ENCODE results near the gene RAB34.
A peak's percentile ranks its signal among the peaks of the same experiment; 100 is the strongest.

RAB34 gene

DNA sequence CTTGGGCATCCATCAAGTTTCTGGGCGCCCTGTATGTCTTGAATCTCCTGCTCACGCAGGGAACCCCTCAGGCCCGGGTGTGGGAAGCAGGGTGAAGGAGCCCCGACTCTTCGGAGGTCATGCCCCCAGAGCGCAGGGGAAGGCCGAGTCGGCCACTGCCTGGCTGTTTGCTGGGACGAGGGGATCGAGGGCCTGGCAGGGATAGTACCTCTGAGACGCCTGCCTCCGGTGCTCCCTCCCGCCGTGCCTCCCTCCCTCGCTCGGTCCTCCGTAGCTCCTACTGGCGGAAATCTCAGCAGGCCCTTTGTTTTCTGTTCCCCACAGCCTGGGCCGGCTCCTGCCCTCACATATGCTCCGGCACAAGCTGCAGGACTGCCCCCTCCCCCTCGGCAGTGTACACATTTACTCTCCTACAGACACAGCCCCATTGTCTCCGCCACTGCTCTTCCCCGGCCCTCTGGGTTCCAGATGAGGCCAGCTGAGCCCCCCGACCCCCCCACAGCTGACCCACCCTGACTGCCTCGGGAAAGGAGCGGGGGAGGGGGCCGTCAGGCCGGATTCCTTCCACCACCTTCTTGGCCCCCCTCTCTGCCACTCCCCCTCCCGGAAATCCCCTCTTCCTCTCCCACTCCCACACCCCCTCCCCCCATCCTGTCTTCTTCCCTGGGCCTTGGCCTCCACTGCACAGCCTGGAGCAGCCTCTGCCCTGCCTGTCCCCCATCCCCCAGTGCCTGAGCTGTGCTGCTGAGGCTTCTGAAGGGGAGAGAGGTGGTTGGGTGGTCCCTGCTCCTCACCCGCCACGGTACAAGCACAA is 27.5 kb upstream of the RAB34 start (continued):
- TF ChIP-seq MYNN (tag by site-specific recombination; IDR thresholded peaks at IDR 0.05; ENCODE audit: borderline replicate concordance) (no peak), EGR2 (tag by site-specific recombination; IDR thresholded peaks at IDR 0.05; ENCODE audit: low read depth) (peak; percentile 60)

GRCh38 chr17:28744104-28744971 is 26.7 kb upstream of the RAB34 start:
- peaks cover 3 to 59% of the 10 kb centered on the region in 2 experiments; a peak in 2 of 3 replicates for H3K36me3 ChIP-seq (ENCODE audit: control insufficient read depth in 2 of 2, insufficient read depth in 1 of 2, low read length in 2 of 2)
- ChIA-PET POLR2A (interaction anchor here (0.6 to 14.1 kb wide), 16 partner anchors 9 to 207 kb away, joined by 3 to 448 read pairs (median 4); partner anchors contain the start of genes FAM222B, NEK8, PHF12 and RPL23A), CTCF (interaction anchor here (0.6 to 16.7 kb wide), 5 partner anchors 19 to 174 kb away, joined by 3 to 445 read pairs (median 6); partner anchors contain the start of genes NEK8, RPL23A and TLCD1)
- H3K9me3 ChIP-seq (ENCODE audit: control insufficient read depth, insufficient read depth, low read depth, low read length), result no peaks in the 10 kb centered on the region
- H3K27ac ChIP-seq (ENCODE audit: extremely low read depth, low read depth, low read length), result peak overlapping the region; percentile 94
- H3K4me1 ChIP-seq (ENCODE audit: control insufficient read depth, insufficient read depth, low read length), result peaks cover 11% of the 10 kb centered on the region; the same call in 1 of the 2 replicates
- peak overlapping the region; percentile 69 for H3K4me3 ChIP-seq (ENCODE audit: low read depth, low read length)
- TF ChIP-seq ZNF549 (tag by site-specific recombination; IDR thresholded peaks at IDR 0.05), result no peak
- TF ChIP-seq ZNF449 (tag by site-specific recombination; IDR thresholded peaks at IDR 0.05), result peak; percentile 79
- no peak for TF ChIP-seq ZBTB17 (tag by site-specific recombination; IDR thresholded peaks at IDR 0.05)
- no peak for TF ChIP-seq ZNF350 (tag by site-specific recombination; IDR thresholded peaks at IDR 0.05)
- no peak for TF ChIP-seq ZNF792 (tag by site-specific recombination; IDR thresholded peaks at IDR 0.05)
- TF ChIP-seq GLIS2 (tag by site-specific recombination; IDR thresholded peaks at IDR 0.05), result peak; percentile 86
- no peak for TF ChIP-seq ZNF473 (tag by site-specific recombination; IDR thresholded peaks at IDR 0.05)
- no peak for TF ChIP-seq ZNF555 (tag by site-specific recombination; conservative IDR thresholded peaks at IDR 0.05)
- TF ChIP-seq ZNF416 (tag by site-specific recombination; IDR thresholded peaks at IDR 0.05), result no peak
- peak; percentile 75 for TF ChIP-seq ZNF335 (tag by site-specific recombination; conservative IDR thresholded peaks at IDR 0.05)
- TF ChIP-seq ZNF239 (tag by site-specific recombination; IDR thresholded peaks at IDR 0.05), result no peak
- TF ChIP-seq ZEB2 (tag by site-specific recombination; IDR thresholded peaks at IDR 0.05), result peak; percentile 65; the same call in 1 of the 2 replicates
- TF ChIP-seq, protein P1, sequence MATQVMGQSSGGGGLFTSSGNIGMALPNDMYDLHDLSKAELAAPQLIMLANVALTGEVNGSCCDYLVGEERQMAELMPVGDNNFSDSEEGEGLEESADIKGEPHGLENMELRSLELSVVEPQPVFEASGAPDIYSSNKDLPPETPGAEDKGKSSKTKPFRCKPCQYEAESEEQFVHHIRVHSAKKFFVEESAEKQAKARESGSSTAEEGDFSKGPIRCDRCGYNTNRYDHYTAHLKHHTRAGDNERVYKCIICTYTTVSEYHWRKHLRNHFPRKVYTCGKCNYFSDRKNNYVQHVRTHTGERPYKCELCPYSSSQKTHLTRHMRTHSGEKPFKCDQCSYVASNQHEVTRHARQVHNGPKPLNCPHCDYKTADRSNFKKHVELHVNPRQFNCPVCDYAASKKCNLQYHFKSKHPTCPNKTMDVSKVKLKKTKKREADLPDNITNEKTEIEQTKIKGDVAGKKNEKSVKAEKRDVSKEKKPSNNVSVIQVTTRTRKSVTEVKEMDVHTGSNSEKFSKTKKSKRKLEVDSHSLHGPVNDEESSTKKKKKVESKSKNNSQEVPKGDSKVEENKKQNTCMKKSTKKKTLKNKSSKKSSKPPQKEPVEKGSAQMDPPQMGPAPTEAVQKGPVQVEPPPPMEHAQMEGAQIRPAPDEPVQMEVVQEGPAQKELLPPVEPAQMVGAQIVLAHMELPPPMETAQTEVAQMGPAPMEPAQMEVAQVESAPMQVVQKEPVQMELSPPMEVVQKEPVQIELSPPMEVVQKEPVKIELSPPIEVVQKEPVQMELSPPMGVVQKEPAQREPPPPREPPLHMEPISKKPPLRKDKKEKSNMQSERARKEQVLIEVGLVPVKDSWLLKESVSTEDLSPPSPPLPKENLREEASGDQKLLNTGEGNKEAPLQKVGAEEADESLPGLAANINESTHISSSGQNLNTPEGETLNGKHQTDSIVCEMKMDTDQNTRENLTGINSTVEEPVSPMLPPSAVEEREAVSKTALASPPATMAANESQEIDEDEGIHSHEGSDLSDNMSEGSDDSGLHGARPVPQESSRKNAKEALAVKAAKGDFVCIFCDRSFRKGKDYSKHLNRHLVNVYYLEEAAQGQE (tag by site-specific recombination; IDR thresholded peaks at IDR 0.05), result no peak
- no peak for TF ChIP-seq ZNF2 (tag by site-specific recombination; IDR thresholded peaks at IDR 0.05)
- no peak for TF ChIP-seq ZNF112 (tag by site-specific recombination; IDR thresholded peaks at IDR 0.05)
- TF ChIP-seq ZNF513 (tag by site-specific recombination; IDR thresholded peaks at IDR 0.05), result no peak
- no peak for TF ChIP-seq ZNF175 (tag by site-specific recombination; IDR thresholded peaks at IDR 0.05)
- no peak for TF ChIP-seq TCF7L2 (IDR thresholded peaks at IDR 0.05; ENCODE audit: borderline replicate concordance, low read depth, low read length)
- no peak for TF ChIP-seq HIC1 (tag by site-specific recombination; IDR thresholded peaks at IDR 0.05)
- TF ChIP-seq, protein P2, sequence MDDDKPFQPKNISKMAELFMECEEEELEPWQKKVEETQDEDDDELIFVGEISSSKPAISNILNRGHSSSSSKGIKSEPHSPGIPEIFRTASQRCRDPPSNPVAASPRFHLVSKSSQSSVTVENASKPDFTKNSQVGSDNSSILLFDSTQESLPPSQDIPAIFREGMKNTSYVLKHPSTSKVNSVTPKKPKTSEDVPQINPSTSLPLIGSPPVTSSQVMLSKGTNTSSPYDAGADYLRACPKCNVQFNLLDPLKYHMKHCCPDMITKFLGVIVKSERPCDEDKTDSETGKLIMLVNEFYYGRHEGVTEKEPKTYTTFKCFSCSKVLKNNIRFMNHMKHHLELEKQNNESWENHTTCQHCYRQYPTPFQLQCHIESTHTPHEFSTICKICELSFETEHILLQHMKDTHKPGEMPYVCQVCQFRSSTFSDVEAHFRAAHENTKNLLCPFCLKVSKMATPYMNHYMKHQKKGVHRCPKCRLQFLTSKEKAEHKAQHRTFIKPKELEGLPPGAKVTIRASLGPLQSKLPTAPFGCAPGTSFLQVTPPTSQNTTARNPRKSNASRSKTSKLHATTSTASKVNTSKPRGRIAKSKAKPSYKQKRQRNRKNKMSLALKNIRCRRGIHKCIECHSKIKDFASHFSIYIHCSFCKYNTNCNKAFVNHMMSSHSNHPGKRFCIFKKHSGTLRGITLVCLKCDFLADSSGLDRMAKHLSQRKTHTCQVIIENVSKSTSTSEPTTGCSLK (tag by site-specific recombination; IDR thresholded peaks at IDR 0.05), result no peak
- no peak for TF ChIP-seq ZNF19 (tag by site-specific recombination; IDR thresholded peaks at IDR 0.05; ENCODE audit: low read depth)

All from HEK293 (cell line).